GM18520 (cell line): ENCODE results near the gene EGR2.

Source experiments
- ATAC-seq: cut with Tn5 transposase; IDR thresholded peaks from one replicate; pipeline ENCODE4 v1.9.1; 2021; ENCODE audit not compliant: unreplicated experiment

EGR2 gene

DNA sequence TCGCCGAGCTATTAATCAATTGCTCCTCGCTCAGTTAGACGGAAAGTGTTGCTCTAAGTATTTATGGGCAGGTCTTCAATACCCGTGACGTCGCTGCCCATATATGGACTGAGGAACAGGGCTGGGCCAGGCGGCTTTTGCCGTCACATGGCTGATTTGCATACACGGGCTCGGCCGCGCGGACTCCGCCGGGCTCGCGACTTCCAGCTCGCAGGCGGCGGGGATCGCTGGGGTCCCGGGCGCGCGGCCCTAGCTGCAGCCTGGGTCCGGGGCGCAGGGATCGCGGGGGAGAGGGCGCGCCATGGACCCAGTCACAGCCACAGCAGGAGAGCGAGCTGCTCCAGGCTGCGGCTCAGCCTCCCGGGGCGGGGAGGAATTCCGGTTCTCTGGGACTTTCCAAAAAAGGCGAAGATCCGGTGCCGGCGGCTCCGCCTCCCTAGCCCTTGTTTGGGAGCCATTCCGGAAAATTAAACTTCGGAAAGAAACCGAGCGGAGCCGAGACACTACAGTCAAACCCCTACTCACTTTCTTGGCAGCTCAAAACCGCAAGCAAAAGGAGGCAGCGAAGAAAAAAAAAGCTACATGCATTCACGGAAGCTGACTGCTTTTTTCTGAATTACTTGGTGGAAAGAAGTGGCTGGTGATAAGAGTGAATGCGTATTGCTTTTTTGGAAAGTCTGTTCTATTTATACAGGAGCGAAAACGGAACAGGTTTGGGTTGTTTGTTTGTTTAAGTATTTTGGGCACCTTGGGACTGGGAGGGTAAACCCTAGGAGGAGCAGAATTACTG, at the start of gene EGR2:
Gene EGR2 (minus strand): TSS at position 36 of the 790 bp plus-strand sequence. CDS start 337 bp downstream, outside the sequence.
- peak; percentile 63 for ATAC-seq

GRCh38 chr10:62862447-62862846, 46.3 kb upstream of the EGR2 start:
- no peak for ATAC-seq

DNA sequence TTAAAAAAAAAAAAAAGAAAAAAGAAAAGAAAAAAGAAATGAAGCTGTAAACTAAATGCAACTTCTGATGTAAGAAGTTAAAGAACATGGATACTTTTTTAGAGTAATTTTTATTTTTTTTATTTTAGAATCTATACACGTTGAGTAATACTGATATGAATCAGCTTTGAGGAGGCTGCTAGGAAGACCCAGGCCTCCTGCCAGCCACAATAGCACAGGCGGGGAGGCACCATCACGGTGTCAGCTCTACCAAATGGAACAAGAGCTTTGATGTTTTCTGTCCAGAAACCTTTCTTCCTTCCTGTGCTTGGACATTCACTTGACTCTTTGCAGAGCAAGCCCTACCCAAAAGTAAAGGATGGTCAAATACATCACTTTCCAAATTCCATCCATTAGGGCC, 45.3 kb upstream of the EGR2 start:
- no peak for ATAC-seq

DNA sequence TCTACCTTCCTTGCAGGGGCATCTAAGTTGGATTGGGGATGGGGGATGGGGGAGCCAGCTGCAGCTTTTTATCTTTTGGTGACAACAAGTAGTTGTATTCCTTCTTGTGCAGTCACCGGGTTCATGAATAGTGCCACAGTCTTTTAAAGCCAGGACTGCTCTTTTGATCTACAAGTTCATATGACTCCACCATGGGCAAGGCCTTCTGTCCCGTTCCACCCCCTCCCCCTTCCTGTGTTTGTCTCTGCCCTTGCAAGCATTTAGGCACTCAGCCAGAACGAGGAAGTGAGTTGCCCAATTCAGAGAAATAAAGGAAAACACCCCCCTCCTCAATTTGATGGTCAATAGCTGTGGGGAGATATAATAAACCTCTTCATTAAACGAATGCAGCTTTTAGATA, 44.8 kb upstream of the EGR2 start:
- no peak for ATAC-seq

GRCh38 chr10:62858364-62858763, 42.2 kb upstream of the EGR2 start:
- no peak for ATAC-seq

GRCh38 chr10:62856021-62856420, 39.9 kb upstream of the EGR2 start:
- no peak for ATAC-seq

- peak; percentile 21 for ATAC-seq
Measured at GRCh38 chr10:62853710-62854109, 37.5 kb upstream of the EGR2 start.

GRCh38 chr10:62852961-62853702, 37.0 kb upstream of the EGR2 start:
- peak; percentile 64 for ATAC-seq

DNA sequence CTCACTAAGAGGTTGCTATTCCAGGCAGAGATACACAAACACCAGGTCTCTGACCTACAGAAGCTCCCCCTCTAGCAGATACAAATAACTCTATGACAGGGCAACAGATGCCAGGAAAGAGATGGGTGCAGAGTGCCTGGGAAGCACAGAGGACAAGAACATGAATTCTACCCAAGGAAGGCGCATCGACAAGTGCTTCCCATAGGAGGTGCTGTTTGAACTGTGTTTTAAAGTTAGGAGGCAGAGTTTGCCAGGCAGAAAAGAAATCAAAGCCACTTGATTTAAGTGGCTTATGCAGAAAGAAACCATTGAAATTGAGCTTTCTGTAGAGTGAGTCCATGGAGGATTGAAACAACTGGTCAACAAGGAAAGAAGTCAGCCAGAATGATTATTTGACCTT, 35.3 kb upstream of the EGR2 start:
- no peak for ATAC-seq

- no peak for ATAC-seq
Measured at GRCh38 chr10:62850646-62851045, 34.5 kb upstream of the EGR2 start.

- no peak for ATAC-seq
Measured at GRCh38 chr10:62847433-62847832, 31.3 kb upstream of the EGR2 start.

- ATAC-seq, result no peak
Measured at GRCh38 chr10:62844280-62845011, 28.3 kb upstream of the EGR2 start.

DNA sequence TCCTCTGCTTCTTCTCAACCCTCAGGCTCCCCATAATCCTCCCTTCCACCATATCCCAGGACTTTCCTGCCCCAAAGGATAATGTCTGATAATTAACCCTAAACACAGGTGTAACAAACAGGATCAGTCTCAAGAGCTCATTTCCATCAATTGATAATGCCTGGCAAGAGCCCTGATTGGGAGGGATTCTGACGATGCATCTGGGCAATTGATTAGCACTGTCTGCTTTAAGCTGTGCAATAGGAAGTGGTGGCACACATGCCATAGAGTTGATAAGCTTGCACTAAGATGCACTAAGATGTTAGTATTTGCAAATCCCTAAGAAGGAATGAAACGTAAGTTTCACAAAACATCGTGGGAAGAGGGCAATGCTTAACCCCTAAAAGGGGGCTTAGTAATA, 27.4 kb upstream of the EGR2 start:
- no peak for ATAC-seq

DNA sequence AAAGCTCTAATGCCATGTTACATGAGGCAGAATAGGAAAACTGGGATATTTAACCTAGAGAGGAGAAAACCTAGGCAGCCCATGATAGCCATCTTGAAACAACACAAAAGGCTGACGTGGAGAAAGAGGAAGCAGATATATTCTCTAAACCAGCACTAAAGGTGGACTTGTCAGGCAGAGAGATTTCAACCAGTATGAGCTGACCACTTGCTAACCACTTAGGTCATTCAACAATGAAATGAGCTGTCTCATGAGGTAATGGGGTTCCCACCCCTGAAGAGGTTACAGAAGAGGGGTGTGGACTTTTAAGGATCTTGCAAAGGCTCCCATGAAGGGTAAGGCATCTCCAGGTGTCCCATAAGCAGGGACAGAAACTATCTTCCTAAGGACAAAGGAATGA, 26.8 kb upstream of the EGR2 start:
- peak; percentile 85 for ATAC-seq

GRCh38 chr10:62839590-62839989, 23.4 kb upstream of the EGR2 start:
- no peak for ATAC-seq

DNA sequence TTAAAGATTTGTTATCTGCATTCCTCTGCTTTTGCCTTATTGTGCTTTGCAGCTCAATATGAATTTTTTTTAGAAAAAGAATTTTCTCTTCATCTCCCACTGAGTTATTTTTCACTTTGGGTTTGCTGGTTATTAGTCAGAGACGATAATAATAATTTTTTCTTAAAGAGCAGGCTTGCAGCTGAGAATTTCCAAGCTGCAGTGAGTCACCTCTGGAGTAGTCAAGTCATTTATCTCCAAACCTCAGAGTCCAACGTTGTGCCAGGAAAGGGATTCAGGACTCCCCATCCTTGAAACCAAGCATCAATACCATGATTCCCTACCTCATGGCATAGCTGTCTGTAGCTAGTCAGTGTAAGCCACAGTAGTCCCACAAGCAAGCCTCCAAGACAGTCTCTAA, 15.2 kb upstream of the EGR2 start:
- no peak for ATAC-seq

DNA sequence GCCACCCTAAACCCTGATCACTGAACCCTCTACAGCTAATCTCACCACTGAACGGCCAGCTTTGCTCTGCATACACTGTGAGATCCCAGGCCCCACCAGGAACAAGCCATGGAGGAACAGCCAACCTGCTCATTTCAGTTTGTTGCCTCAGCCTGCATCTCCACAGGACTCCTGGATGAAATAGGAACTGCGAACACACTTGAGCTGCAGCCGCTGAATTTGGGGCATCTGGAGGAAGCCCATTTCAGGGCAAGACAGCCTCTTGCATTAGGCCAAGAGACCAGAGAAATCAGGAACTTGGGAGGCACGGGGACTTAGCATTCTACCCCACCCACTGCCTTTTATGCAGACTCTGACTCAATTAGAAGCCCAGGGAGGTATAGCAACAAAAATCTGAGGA, 14.5 kb upstream of the EGR2 start:
- no peak for ATAC-seq

GRCh38 chr10:62829622-62830021, 13.5 kb upstream of the EGR2 start:
- ATAC-seq, result no peak

DNA sequence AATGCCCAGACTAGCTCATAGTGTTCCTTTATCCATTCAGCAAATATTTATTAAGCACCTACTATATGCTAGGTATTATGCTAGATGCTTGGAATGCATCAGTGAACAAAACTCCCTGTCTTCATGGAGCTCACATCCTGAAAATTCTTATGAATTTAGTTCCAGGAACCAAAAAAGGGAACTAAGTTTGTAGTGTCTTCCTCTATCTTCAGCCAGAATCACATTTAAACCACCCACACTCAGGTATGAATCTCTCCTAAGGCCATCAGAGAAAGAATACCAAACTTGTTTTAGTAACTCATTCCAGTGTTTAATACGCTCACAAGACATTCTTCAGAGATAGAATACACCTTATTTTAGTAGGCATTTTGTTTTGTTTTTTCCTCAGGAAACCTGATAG, 10.1 kb upstream of the EGR2 start:
- no peak for ATAC-seq

GRCh38 chr10:62820586-62820985, 4.4 kb upstream of the EGR2 start:
- no peak for ATAC-seq

GRCh38 chr10:62819141-62819920, 3.2 kb upstream of the EGR2 start:
- ATAC-seq, result no peak
